Activated CD8-positive, alpha-beta memory T cell treated with anti-CD3 and anti-CD28 coated beads for 48 hours (primary cell): ENCODE measurements around the gene CYP2S1.
"Not testable (repeated sequence)": the region's sequence is repeated elsewhere in the genome, so short reads cannot be mapped to it uniquely, and the experiment has no call there.

Source experiments
- DNase-seq, 3 experiments: peaks; one replicate each; pipeline ENCODE4 v3.0.0-alpha.2; 2020; ENCODE audit warnings: low read depth in 2 of 3, low spot score in 2 of 3

CYP2S1 gene

GRCh38 chr19:41225238-41226052 is 32.4 kb downstream of the CYP2S1 start:
- peak; percentile 2 to 29 (median 12) for DNase-seq

DNA sequence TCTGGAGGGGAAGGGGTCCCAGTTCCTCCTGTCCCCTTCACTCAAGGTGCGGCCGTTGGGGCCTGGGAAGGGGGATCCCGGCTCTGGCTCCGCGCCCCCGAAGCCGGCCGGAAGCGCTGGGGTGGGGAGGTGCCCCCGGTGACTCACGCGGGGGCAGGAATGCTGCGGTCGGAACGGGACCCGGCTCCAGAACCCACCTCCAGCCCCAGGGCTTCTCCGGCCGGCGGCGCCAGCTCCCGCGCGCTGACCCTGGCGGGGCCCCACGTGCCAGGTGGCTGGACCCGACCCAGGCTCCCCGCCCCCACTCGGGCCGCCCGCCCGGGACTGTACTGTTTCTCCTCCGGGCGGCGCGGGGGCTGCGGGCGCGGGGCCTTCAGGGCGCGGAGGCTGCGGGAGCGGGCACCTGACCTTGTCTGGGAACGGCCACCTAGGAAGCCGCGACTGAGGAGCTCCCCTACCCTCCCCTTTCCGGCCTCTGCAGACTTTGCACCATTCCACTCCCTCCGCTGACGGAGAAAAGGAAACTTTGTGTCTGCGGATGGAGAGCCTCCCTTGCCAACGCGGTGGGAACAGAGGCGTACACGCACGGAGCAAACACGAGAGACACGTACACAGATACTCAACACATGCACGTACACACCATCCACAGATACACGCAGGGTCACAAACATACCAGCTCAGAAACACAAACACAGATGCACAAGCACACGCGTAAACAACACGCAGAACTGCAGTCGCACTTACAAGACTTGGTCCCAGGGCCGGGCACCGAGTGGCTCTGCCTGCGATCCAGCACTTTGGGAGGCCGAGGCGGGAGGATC is 33.2 kb downstream of the CYP2S1 start:
- peak in 2 of 3 experiments; percentile 13 to 23 for DNase-seq

DNA sequence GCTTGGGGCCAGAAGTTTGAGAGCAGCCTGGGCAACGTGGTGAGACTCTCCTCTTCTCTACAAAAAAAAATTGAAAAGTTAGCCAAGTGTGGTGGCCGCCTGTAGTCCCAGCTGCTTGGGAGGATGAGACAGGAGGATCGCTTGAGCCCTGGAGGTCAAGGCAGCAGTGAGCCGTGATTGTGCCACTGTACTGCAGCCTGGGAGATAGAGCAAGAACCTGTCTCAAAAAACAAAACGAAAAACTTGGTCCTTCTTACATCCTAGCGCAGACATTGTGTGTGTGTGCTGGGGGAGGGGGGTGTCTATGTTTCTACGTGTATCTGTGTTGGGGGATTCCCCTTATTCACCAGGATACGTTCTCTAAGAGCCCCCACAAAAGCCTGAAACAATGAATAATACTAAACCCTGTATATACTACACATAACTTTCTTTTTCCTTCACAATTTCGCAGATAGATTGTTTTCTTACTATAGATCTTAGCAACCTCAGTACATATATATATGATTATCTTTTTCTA is 33.9 kb downstream of the CYP2S1 start:
- no peak for DNase-seq

- DNase-seq: no peak
Observed at GRCh38 chr19:41228486-41228885, 35.5 kb downstream of the CYP2S1 start.

GRCh38 chr19:41229338-41229737 is 36.3 kb downstream of the CYP2S1 start:
- not testable (repeated sequence) for DNase-seq

GRCh38 chr19:41230067-41230857 is 37.2 kb downstream of the CYP2S1 start:
- no peak for DNase-seq

- no peak for DNase-seq
Observed at GRCh38 chr19:41232686-41233085, 39.7 kb downstream of the CYP2S1 start.

GRCh38 chr19:41233748-41234240 is 40.8 kb downstream of the CYP2S1 start:
- no peak for DNase-seq

DNA sequence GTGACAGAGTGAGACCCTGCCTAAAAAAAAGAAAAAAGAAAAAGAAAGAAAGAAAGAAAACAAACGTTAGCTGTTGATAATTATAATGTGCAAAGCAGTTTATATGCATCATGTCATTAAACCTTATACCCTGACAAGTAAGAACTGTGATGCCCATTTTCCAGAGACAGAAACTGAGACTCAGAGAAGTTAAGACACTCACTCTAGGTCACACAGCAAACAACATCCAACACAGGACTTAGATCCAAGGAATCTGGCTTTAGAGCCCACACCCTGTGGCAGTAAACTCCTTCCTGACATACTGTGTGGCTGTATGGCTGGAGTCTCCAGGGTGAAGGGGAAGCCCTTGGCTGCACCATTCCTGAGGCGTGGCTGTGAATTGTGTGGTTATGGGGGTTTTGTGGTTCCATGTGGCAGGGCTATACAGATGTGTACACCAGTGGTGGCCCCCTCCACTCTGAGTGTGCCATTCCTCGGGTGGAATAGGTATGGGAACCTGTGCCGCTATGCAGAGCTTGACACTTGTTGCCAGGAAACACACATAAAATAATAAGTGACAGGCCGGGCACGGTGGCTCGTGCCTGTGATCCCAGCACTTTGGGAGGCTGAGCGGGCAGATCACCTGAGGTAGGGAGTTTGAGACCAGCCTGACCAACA is 41.6 kb downstream of the CYP2S1 start:
- DNase-seq: no peak

GRCh38 chr19:41235480-41235879 is 42.5 kb downstream of the CYP2S1 start:
- no peak for DNase-seq

DNA sequence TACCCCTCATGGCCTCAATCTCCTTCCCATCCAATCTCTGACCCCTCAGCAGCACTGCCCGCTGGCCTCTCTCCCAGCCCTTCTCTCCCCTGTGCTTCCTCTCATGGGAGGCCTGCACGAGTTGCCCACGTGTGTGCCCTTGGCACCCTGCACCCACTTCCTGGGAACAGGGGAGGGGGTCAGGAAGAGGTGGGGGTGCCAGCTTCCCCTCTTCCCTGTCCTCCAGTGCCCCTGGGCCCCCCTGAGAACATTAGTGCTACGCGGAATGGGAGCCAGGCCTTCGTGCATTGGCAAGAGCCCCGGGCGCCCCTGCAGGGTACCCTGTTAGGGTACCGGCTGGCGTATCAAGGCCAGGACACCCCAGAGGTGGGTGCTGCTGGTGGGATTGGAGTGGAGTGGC is 45.2 kb downstream of the CYP2S1 start:
- no peak for DNase-seq

- DNase-seq: no peak
Observed at GRCh38 chr19:41239363-41239762, 46.3 kb downstream of the CYP2S1 start.

GRCh38 chr19:41239961-41240574 is 47.0 kb downstream of the CYP2S1 start:
- no peak for DNase-seq

GRCh38 chr19:41241859-41242258 is 48.8 kb downstream of the CYP2S1 start:
- no peak for DNase-seq

DNA sequence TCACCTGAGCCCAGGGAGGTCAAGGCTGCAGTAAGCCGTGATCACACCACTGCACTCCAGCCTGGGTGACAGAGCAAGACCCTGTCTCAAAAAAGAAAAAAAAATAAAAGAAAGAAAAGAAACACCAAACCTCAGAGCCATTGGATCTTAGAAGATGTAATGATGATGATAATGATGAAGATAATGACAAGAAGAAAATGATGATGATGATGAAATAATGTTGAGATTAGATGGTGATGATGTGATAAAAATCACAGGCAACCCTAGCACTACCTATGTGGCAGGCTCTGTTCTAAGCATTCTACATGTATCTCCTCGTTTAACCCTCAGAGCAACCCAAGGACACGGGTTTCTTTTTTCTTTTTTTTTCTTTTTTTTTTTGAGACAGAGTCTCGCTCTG is 51.1 kb downstream of the CYP2S1 start:
- no peak for DNase-seq

DNA sequence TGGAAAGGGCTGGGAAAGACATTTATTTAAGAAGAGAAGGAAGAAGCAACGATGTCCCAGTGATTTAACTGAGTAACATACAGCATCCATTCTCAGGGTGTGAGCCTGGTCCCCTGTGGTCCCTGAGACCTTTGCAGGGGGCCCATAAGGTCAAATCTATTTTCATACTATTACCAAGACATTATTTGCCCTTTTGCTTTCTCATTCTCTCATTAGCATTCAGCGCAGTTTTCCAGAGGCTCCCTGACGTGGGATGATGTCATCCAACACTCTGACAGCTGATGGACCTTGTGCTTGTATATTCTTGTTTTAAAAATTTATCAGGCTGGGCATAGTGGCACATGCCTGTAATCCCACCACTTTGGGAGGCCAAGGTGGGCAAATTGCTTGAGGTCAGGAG is 52.8 kb downstream of the CYP2S1 start:
- DNase-seq: no peak

DNA sequence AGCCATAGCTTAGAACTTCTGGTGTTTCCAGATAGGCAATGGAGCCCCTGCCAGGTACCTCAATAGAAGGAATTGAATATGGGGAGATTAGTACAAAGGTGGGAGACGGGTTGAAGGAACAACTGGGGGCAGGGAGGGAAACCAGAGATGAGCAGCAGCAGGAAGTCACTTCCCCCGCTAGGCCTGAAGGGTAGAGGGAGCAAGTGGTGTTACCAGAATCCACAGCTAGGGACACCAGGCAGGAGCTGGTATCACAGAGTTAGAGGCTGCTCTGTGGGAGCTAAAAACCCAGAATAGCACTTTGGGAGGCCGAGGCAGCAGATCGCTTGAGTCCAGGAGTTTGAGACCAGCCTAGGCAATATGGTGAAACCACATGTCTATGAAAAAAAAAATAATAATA is 55.9 kb downstream of the CYP2S1 start:
- no peak for DNase-seq

DNA sequence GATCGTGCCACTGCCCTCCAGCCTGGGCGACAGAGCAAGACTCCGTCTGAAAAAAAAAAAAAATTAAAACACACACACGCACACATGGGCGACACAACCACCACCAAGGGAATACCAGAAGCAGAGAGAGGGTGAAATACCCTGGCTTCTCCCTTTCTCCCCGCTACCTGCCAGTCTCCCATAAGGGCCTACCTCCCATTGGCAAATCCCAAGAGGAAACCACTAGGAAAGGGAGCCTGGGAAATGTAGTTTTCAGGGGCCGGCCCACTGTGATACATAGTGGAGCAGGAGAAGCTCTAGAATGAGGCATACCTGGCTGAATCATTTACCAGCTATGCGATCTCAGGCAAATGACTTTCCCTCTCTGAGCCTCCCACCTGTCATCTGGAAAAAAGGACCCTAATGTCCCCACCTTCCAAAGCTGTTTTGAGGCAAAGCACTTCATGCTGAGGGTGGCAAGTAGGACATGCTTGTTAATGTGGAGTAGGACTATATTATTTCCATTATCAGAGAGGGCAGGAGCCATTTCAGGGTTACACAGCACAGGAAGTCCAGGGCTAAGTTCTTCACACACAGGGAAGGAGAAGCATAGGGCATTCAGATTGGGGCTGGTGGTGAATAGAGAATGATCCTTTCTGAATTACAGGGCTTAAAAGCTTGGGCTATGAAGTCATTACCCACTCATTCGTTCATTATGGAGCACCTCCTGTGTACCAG is 56.8 kb downstream of the CYP2S1 start:
- no peak for DNase-seq

DNA sequence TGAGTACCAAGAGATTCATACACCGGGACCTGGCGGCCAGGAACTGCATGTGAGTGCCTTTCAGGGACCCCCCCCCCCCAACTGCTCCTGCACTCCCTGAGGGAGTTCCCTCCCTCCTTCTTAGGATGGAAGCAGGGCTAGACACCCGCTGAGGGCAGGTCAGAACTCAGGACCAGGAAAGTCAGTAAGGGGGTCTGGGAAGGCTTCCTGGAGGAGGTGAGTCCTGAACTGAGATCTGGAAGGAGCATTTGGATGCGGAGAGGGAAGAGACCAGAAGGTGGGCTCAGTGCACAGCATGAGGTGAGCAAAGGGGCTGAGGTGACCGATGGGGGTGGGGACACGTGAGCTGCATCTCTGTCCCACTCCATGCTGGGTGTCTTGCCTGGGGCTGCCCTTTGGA is 60.6 kb downstream of the CYP2S1 start:
- no peak for DNase-seq

GRCh38 chr19:41255171-41255570 is 62.2 kb downstream of the CYP2S1 start:
- no peak for DNase-seq
